ENCODE results near the gene TRABD. TPM values are rescaled to one million over a fixed set of nuclear protein-coding genes. Genes with fewer than 3 reads are reported as not detected.

The TRABD gene
- total RNA-seq, 2 experiments from 2014 or later: 126 to 128 TPM

DNA sequence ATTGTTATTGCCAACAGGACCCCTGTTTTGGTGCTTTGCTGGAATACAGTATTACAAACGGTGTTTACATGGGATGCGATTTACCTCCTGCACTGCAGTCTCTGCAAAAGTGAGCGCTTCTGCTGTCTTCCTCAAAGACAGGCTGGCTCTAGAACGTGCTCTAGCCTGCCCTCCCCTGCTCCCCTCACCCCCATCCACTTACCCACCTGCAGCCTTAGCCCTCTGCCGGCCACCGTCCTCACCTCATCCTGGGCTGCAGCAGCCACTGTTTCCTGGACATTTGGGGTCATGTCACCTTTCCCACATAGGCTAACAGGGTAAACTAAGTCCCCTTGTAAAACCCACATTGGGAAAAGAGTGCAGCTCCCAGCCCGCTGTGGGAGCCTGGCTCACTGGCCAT, 24.8 kb upstream of the TRABD start:
- Histone ChIP-seq H3K9me2 (ENCODE audit: insufficient read depth, low read length) (no peaks in the 10 kb centered on the region), H3K79me2 (ENCODE audit: insufficient read depth, low read depth, low read length) (no peaks in the 10 kb centered on the region), H3K4me2 (ENCODE audit: low read length) (no peak overlapping the region), H3K4me1 (ENCODE audit: insufficient read depth, low read length, poor library complexity, severe bottlenecking) (no peaks in the 10 kb centered on the region), H3K4me3 (ENCODE audit: low read depth, low read length, poor library complexity, severe bottlenecking) (no peak overlapping the region), H4K20me1 (ENCODE audit: insufficient read depth, low read length) (no peaks in the 10 kb centered on the region), H2AFZ (ENCODE audit: low read length) (no peak overlapping the region), H3K9me3 (ENCODE audit: low read length) (no peaks in the 10 kb centered on the region), H3K36me3 (ENCODE audit: insufficient read depth, low read length) (no peaks in the 10 kb centered on the region), H3K27ac (ENCODE audit: low read depth, low read length, poor library complexity, severe bottlenecking) (no peak overlapping the region)
- POLR2A ChIA-PET: no interaction called here
- BruUV-seq (replicated peaks): no TSS peak
- intact Hi-C loops (cut with micrococcal nuclease; ENCODE audit: unreplicated experiment): no loop called here
- no peak for TF ChIP-seq CTCF (conservative IDR thresholded peaks at IDR 0.05; ENCODE audit: low read length)
- no peak for TF ChIP-seq EZH2phosphoT487 (IDR thresholded peaks at IDR 0.05; ENCODE audit: borderline replicate concordance, low read depth, low read length)
- CTCF ChIA-PET (ENCODE audit: unreplicated experiment): no interaction called here
- no peak for DNase-seq (ENCODE audit: low spot score)

GRCh38 chr22:50161508-50162390, 24.0 kb upstream of the TRABD start:
- Histone ChIP-seq H2AFZ (ENCODE audit: low read length) (no peak overlapping the region), H4K20me1 (ENCODE audit: insufficient read depth, low read length) (no peaks in the 10 kb centered on the region), H3K9me3 (ENCODE audit: low read length) (no peaks in the 10 kb centered on the region), H3K4me2 (ENCODE audit: low read length) (no peak overlapping the region), H3K79me2 (ENCODE audit: insufficient read depth, low read depth, low read length) (no peaks in the 10 kb centered on the region), H3K36me3 (ENCODE audit: insufficient read depth, low read length) (no peaks in the 10 kb centered on the region), H3K4me3 (ENCODE audit: low read depth, low read length, poor library complexity, severe bottlenecking) (no peak overlapping the region), H3K27ac (ENCODE audit: low read depth, low read length, poor library complexity, severe bottlenecking) (no peak overlapping the region), H3K9me2 (ENCODE audit: insufficient read depth, low read length) (no peaks in the 10 kb centered on the region), H3K4me1 (ENCODE audit: insufficient read depth, low read length, poor library complexity, severe bottlenecking) (no peaks in the 10 kb centered on the region)
- CTCF ChIA-PET (ENCODE audit: unreplicated experiment): no interaction called here
- DNase-seq (ENCODE audit: low spot score): no peak
- TF ChIP-seq EZH2phosphoT487 (IDR thresholded peaks at IDR 0.05; ENCODE audit: borderline replicate concordance, low read depth, low read length) (no peak), CTCF (conservative IDR thresholded peaks at IDR 0.05; ENCODE audit: low read length) (no peak)
- intact Hi-C loops (cut with micrococcal nuclease; ENCODE audit: unreplicated experiment): no loop called here
- no TSS peak for BruUV-seq (replicated peaks)
- POLR2A ChIA-PET: no interaction called here

- Histone ChIP-seq H3K4me3 (ENCODE audit: low read depth, low read length, poor library complexity, severe bottlenecking) (no peak overlapping the region), H3K4me1 (ENCODE audit: insufficient read depth, low read length, poor library complexity, severe bottlenecking) (no peaks in the 10 kb centered on the region), H2AFZ (ENCODE audit: low read length) (no peak overlapping the region), H3K4me2 (ENCODE audit: low read length) (no peak overlapping the region), H4K20me1 (ENCODE audit: insufficient read depth, low read length) (no peaks in the 10 kb centered on the region), H3K9me3 (ENCODE audit: low read length) (no peaks in the 10 kb centered on the region), H3K79me2 (ENCODE audit: insufficient read depth, low read depth, low read length) (no peaks in the 10 kb centered on the region), H3K36me3 (ENCODE audit: insufficient read depth, low read length) (no peaks in the 10 kb centered on the region), H3K27ac (ENCODE audit: low read depth, low read length, poor library complexity, severe bottlenecking) (no peak overlapping the region), H3K9me2 (ENCODE audit: insufficient read depth, low read length) (no peaks in the 10 kb centered on the region)
- intact Hi-C loops (cut with micrococcal nuclease; ENCODE audit: unreplicated experiment): no loop called here
- POLR2A ChIA-PET: no interaction called here
- BruUV-seq (replicated peaks): no TSS peak
- TF ChIP-seq EZH2phosphoT487 (IDR thresholded peaks at IDR 0.05; ENCODE audit: borderline replicate concordance, low read depth, low read length): no peak
- no peak for TF ChIP-seq CTCF (conservative IDR thresholded peaks at IDR 0.05; ENCODE audit: low read length)
- CTCF ChIA-PET (ENCODE audit: unreplicated experiment): no interaction called here
- no peak for DNase-seq (ENCODE audit: low spot score)
Measured at GRCh38 chr22:50162391-50162956, 23.2 kb upstream of the TRABD start.

Data from OCI-LY7 (cell line).